ENCODE measurements around the gene ACTN4. TPM values are rescaled to one million over a fixed set of nuclear protein-coding genes. Genes with fewer than 3 reads are reported as not detected.

ACTN4 gene
- total RNA-seq, 1 experiment from 2014 or later, result 506 TPM

GRCh38 chr19:38736413-38737280, 89.2 kb downstream of the ACTN4 start (continued):
- TF ChIP-seq STAT6 (CRISPR knock-in tag; conservative IDR thresholded peaks at IDR 0.05; ENCODE audit: low read depth), result no peak
- no peak for TF ChIP-seq RORB (CRISPR knock-in tag; IDR thresholded peaks at IDR 0.05)
- 0 out of 2 replicates have a peak, but pooled peaks have one; percentile 62 for TF ChIP-seq ZNF232 (CRISPR knock-in tag; IDR thresholded peaks at IDR 0.05)
- peak; percentile 35; the same call in 1 of the 2 replicates for TF ChIP-seq E2F5 (CRISPR knock-in tag; IDR thresholded peaks at IDR 0.05)
- TF ChIP-seq ZNF396 (CRISPR knock-in tag; IDR thresholded peaks at IDR 0.05; ENCODE audit: borderline replicate concordance), result no peak
- TF ChIP-seq FOXP1 (CRISPR knock-in tag; IDR thresholded peaks at IDR 0.05; ENCODE audit: borderline replicate concordance), result peak; percentile 70; the same call in 1 of the 2 replicates
- no peak for TF ChIP-seq ATF3 (CRISPR knock-in tag; conservative IDR thresholded peaks at IDR 0.05)
- peak; percentile 62; the same call in 1 of the 2 replicates for TF ChIP-seq FOXK1 (CRISPR knock-in tag; IDR thresholded peaks at IDR 0.05)
- TF ChIP-seq SOX15 (CRISPR knock-in tag; IDR thresholded peaks at IDR 0.05), result no peak
- TF ChIP-seq PRRX2 (CRISPR knock-in tag; IDR thresholded peaks at IDR 0.05), result no peak
- TF ChIP-seq ZBTB43 (CRISPR knock-in tag; IDR thresholded peaks at IDR 0.05), result no peak
- TF ChIP-seq ATF6 (CRISPR knock-in tag; IDR thresholded peaks at IDR 0.05), result no peak
- no peak for TF ChIP-seq ZNF671 (CRISPR knock-in tag; IDR thresholded peaks at IDR 0.05)
- TF ChIP-seq OVOL2 (CRISPR knock-in tag; IDR thresholded peaks at IDR 0.05; ENCODE audit: borderline replicate concordance), result no peak
- no peak for TF ChIP-seq ATF2 (CRISPR knock-in tag; IDR thresholded peaks at IDR 0.05; ENCODE audit: borderline replicate concordance, low read depth)
- TF ChIP-seq E2F4 (CRISPR knock-in tag; IDR thresholded peaks at IDR 0.05; ENCODE audit: borderline replicate concordance, low read depth), result no peak
- TF ChIP-seq JUN (CRISPR knock-in tag; IDR thresholded peaks at IDR 0.05), result no peak
- no peak for TF ChIP-seq GRHL2 (CRISPR knock-in tag; IDR thresholded peaks at IDR 0.05; ENCODE audit: insufficient replicate concordance, severe bottlenecking)
- TF ChIP-seq CREM (CRISPR knock-in tag; IDR thresholded peaks at IDR 0.05), result no peak
- no peak for TF ChIP-seq NR3C1 (CRISPR knock-in tag; conservative IDR thresholded peaks at IDR 0.05; ENCODE audit: low read depth)
- TF ChIP-seq NR2C2 (CRISPR knock-in tag; IDR thresholded peaks at IDR 0.05), result 0 out of 2 replicates have a peak, but pooled peaks have one; percentile 58
- no peak for TF ChIP-seq ETV6 (CRISPR knock-in tag; IDR thresholded peaks at IDR 0.05)
- no peak for TF ChIP-seq IRF2 (CRISPR knock-in tag; IDR thresholded peaks at IDR 0.05; ENCODE audit: borderline replicate concordance, low read depth)
